IgD-negative memory B cell (primary cell): ENCODE data around the gene OSBPL2. TPM values are rescaled to one million over a fixed set of nuclear protein-coding genes. Genes with fewer than 3 reads are reported as not detected.
A peak's percentile ranks its signal among the peaks of the same experiment; 100 is the strongest.

ENCODE experiments used
- H3K27ac Mint-ChIP-seq, 3 donors: one replicate each; pipeline ENCODE4 v1.8.0; 2020 to 2022; ENCODE audit warnings: mild to moderate bottlenecking in 3 of 3, mixed read lengths in 3 of 3, moderate library complexity in 1 of 3
- H3K27me3 Mint-ChIP-seq: one replicate; pipeline ENCODE4 v1.8.0; 2021; ENCODE audit warnings: mixed read lengths
- H3K36me3 Mint-ChIP-seq: one replicate; pipeline ENCODE4 v1.8.0; 2020; ENCODE audit warnings: mild to moderate bottlenecking, mixed read lengths
- H3K4me1 Mint-ChIP-seq, 3 donors: one replicate each; pipeline ENCODE4 v1.8.0; 2020 to 2022; ENCODE audit warnings: mixed read lengths in 3 of 3, mild to moderate bottlenecking in 1 of 3
- H3K4me3 Mint-ChIP-seq, 4 donors: one replicate each; pipeline ENCODE4 v1.8.0; 2020 to 2022; ENCODE audit warnings: mild to moderate bottlenecking in 4 of 4, mixed read lengths in 4 of 4, moderate library complexity in 3 of 4
- H3K9me3 Mint-ChIP-seq, 3 donors: one replicate each; pipeline ENCODE4 v1.8.0; 2020 to 2021; ENCODE audit warnings: mixed read lengths in 3 of 3, mild to moderate bottlenecking in 1 of 3
- polyA plus RNA-seq: library from polyadenylated mRNA; unstranded; fragments of 300-500 nt; fragmentation: Illumina TruSeq; gene quantifications from one replicate; pipeline ENCODE4 v1.2.3, GENCODE V29; 2021

OSBPL2 gene
- polyA plus RNA-seq, 1 donor from 2014 or later: 25.6 TPM

DNA sequence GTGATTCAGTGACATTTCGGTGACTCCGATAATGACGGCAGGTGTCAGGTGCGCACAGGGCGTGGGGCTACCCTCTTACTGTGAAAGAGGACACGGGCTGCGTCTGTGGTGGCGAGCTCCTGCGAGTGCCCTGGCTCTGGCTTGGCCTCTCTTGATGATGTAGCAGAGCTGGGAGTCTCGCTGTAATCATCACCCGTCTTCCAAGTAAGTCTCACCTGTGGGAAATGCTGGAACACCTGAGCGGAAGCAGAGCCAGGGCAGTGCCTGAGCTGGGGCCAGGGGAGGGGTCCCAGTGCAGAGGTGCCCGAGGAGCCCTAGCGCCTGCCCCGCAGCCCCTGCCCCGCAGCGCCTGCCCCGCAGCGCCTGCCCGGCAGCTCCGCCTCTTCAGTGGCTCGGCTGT, 4.8 kb downstream of the OSBPL2 start:
- H3K27me3 Mint-ChIP-seq: no peaks in the 10 kb centered on the region
- peak overlapping the region in 1 of 4 donors; percentile 48 for H3K4me3 Mint-ChIP-seq
- no peaks in the 10 kb centered on the region for H3K9me3 Mint-ChIP-seq
- no peaks in the 10 kb centered on the region for H3K36me3 Mint-ChIP-seq
- H3K27ac Mint-ChIP-seq: no peak overlapping the region
- H3K4me1 Mint-ChIP-seq: peaks cover 5 to 27% (median 9%) of the 10 kb centered on the region in 3 donors

DNA sequence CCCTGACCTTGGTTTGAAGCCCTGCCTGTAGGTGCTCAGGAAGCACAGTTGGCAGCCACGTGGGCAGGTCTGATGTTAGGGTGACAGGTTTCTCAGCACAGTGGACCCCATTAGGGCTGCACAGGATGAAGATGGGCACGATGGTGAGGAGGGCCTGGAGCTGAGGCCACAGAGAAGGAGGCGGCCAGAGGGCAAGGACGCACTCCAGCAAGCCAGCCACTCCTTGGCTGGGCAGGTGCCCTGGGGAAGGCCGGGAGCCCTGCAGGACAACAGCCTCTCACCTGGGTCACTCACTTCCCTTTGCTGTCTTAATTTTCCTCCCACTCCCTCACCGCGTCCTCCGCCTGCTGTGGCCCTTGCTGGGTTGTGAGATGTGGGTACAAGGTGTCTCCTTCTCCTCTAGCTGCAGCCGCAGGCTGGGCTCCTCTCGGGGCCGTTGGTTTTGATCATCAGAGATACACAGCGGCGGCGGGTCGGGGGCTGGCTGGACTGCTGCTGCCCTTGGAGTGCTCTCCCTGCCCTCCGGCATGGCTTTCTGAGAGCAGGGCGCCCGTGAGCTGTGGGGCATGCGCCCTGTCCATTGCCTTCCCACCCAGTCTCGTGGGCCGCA, 5.7 kb downstream of the OSBPL2 start:
- Mint-ChIP-seq H3K27me3 (no peaks in the 10 kb centered on the region), H3K4me3 (no peak overlapping the region), H3K9me3 (no peaks in the 10 kb centered on the region), H3K36me3 (no peaks in the 10 kb centered on the region), H3K27ac (no peak overlapping the region), H3K4me1 (peaks cover 6 to 28% (median 9%) of the 10 kb centered on the region in 3 donors)

DNA sequence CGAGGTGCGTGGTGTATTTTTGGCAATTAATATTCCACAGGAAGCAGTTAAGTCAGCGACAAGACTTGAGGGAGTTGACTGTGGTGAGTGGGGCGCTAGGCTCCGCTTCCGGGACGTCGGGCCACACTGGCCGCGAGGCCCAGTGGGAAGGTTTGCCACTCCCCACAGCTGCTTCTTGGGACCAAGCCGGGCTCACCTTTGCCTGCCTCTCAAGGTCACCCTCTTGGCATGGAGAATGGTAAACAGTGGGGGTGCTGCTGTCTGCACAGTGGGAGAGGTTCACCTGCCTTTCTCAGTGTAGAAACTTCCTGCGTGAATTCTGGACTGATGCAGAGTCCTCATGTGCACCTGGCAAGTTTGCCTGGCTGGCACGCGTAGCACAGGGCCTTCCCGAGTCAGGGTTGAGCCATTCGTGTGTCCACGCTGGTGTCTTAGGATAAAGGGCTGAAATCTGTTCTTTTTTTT, 6.4 kb downstream of the OSBPL2 start:
- no peaks in the 10 kb centered on the region for H3K27me3 Mint-ChIP-seq
- no peaks in the 10 kb centered on the region for H3K36me3 Mint-ChIP-seq
- H3K27ac Mint-ChIP-seq: no peak overlapping the region
- H3K4me1 Mint-ChIP-seq: peaks cover 9 to 31% (median 10%) of the 10 kb centered on the region in 3 donors
- no peaks in the 10 kb centered on the region for H3K9me3 Mint-ChIP-seq
- H3K4me3 Mint-ChIP-seq: no peak overlapping the region

DNA sequence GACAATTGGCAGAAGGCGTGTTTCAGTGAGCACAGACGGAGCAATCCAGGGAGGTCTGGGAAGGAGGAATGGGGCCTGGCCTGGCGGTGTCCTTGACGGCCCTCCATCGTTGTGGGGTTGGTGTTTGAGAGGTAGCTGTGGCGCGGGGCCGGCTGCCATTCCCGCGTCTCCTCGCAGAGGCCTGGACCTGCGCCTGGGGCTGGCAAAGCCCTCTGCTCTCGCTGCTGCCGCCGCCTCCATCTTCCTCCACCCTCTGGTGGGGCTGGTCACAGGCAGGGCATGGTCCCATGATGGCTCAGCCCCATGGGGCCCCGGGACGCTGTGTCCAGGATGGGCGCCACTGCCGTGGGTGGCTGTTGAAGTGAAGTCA, 7.6 kb downstream of the OSBPL2 start:
- Mint-ChIP-seq H3K27me3 (no peaks in the 10 kb centered on the region), H3K27ac (no peak overlapping the region), H3K9me3 (no peaks in the 10 kb centered on the region), H3K4me1 (peaks cover 9 to 26% (median 10%) of the 10 kb centered on the region in 3 donors), H3K36me3 (no peaks in the 10 kb centered on the region), H3K4me3 (no peak overlapping the region)

DNA sequence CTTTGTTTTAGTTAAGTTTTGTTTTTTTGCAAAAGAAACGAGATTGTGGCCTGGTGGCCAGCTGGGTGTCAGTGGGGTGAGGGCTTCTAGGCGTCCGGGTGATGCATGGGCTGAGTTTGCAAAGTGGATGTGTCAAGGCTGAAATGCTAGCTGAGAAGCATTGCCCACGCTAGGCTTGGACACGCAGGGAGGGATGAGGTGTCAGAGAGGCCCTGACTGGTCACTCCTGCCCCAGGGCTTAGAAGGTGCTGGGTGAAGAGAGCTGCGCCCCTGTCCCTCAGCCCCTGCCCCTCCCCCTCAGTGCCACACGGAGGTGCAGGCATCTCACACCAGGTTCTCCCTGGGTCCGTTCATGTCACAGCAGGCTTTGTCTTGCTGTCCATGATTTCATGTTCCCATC, 8.1 kb downstream of the OSBPL2 start:
- H3K36me3 Mint-ChIP-seq: no peaks in the 10 kb centered on the region
- no peak overlapping the region for H3K4me3 Mint-ChIP-seq
- peaks cover 9 to 22% (median 9%) of the 10 kb centered on the region in 3 donors for H3K4me1 Mint-ChIP-seq
- no peak overlapping the region for H3K27ac Mint-ChIP-seq
- H3K9me3 Mint-ChIP-seq: no peaks in the 10 kb centered on the region
- H3K27me3 Mint-ChIP-seq: no peaks in the 10 kb centered on the region

DNA sequence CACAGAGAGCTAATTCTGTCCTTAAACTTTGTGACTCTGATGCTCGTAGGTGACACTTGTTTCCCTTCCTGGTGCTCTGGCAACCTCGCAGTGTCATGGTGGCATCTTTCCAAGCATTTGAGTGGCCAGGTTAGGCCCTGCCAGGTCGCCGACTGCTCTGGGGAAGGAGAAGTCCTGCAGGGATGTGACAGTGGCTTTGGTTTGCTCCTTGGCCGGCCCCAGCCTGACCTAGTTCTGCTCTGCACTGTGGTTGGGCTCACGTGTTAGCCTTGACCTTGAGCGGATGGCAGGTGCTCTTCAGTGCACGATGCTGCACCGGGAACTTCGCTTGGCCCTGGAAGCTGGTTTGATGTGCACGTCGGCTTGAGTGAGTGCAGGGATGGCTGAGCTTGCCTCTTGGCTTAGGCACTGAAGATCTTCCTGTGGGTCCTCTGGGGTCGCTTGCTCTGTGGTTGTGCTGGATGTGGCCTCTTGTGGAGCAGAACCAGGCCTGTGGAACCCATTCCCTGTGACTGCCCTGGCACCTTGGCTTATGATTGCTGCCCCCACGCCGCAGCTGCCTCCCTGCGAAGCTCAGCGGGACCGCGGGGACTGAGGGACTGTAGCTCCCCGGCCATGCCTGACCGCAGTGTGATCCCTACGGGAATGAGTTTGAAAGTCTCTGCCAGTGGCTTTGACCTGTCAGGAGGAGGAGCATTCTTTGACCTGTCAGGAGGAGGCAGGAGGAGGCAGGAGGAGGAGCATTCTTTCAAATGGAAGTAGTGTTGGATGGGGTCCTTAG, 8.7 kb downstream of the OSBPL2 start:
- no peaks in the 10 kb centered on the region for H3K27me3 Mint-ChIP-seq
- no peak overlapping the region for H3K27ac Mint-ChIP-seq
- H3K36me3 Mint-ChIP-seq: no peaks in the 10 kb centered on the region
- peaks cover 9 to 17% (median 9%) of the 10 kb centered on the region in 3 donors for H3K4me1 Mint-ChIP-seq
- no peaks in the 10 kb centered on the region for H3K9me3 Mint-ChIP-seq
- H3K4me3 Mint-ChIP-seq: no peak overlapping the region

DNA sequence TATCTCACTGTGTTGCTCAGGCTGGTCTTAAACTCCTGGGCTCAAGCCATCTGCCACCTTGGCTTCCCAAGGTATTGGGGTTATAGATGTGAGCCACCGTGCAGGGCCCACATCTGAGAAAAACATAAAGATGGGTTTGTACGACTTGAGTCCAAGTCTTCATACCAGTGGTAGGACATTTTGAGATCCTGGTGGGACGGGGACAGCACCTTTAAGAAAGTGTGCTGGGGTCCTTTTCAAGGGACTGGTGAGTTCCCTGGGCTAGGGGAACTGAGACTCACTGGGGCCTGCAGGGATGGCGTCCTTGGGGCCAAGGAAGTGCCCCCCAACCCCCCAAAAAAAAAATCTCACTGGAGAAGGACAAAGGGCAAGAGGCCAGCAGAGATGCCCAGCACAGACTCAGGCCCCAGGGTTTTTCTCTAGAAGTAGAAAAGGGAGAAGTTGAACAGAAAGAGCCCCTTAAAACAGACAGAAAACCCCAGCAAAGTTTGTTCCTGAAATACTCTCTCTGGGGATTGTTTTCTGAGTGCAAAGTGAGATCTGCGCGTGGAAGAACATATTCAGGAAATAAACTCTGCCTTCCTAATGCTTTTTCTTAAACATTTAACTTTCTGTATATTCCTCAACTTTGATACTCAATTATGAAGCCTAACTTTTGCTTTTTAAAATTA, 10.7 kb downstream of the OSBPL2 start:
- no peaks in the 10 kb centered on the region for H3K27me3 Mint-ChIP-seq
- H3K36me3 Mint-ChIP-seq: peaks cover 2% of the 10 kb centered on the region
- H3K4me1 Mint-ChIP-seq: peaks cover 9 to 18% (median 10%) of the 10 kb centered on the region in 3 donors
- H3K9me3 Mint-ChIP-seq: no peaks in the 10 kb centered on the region
- peak overlapping the region in 1 of 3 donors; percentile 73 for H3K27ac Mint-ChIP-seq
- H3K4me3 Mint-ChIP-seq: peak overlapping the region in 1 of 4 donors; percentile 39

DNA sequence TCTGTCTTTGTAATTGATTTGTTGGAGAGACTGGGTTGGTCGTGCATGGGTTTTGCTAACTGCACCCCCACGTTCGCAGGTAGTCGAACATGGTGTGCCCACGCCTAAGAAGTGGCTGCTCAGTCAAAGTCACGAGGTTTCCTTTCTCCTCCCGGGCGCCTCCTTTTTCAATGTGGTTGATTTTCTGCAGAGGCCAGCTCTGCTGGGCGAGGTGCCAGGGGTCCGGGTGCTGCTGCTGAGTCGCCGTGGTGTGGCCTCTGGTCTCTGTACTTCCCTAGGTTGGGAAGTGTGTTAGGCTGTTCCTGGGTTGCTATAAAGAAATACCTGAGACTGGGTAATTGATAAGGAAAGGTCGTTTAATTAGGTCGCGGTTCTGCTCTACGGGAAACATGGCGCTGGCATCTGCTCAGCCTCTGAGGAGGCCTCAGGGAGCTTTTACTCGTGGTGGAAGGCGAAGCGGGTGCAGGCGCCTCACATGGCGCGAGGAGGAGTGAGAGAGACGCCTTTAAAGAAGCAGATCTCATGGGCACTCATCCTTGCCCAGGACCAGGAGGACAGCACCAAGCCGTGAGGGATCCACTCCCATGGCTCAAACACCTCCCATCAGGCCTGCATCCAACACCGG, 14.1 kb downstream of the OSBPL2 start:
- Mint-ChIP-seq H3K4me3 (no peak overlapping the region), H3K27ac (peak overlapping the region in 1 of 3 donors; percentile 87), H3K4me1 (peaks cover 9 to 18% (median 10%) of the 10 kb centered on the region in 3 donors), H3K36me3 (peaks cover 2% of the 10 kb centered on the region), H3K9me3 (no peaks in the 10 kb centered on the region), H3K27me3 (no peaks in the 10 kb centered on the region)

DNA sequence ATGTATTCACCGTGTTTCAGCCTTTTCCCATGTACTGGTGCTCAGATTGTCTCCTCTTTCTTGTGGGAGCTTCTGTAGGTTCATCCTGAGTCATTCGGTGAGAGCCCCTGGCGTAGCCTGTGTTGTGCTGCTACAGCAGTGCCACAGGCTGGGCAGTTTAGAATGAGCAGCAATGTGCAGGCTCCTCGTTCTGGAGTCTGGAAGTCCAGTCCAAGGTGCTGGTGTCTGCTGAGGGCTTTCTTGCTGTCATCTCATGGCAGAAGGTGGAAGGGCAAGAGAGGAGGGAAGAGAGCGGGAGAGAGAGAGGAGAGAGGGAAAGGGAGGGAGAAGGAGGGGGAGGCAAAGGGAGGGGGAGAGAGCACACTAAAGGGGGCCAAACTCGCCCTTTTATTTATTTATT, 15.1 kb downstream of the OSBPL2 start:
- H3K36me3 Mint-ChIP-seq: peaks cover 2% of the 10 kb centered on the region
- H3K9me3 Mint-ChIP-seq: no peaks in the 10 kb centered on the region
- no peaks in the 10 kb centered on the region for H3K27me3 Mint-ChIP-seq
- H3K4me1 Mint-ChIP-seq: peaks cover 9 to 18% (median 10%) of the 10 kb centered on the region in 3 donors
- H3K4me3 Mint-ChIP-seq: no peak overlapping the region
- no peak overlapping the region for H3K27ac Mint-ChIP-seq

DNA sequence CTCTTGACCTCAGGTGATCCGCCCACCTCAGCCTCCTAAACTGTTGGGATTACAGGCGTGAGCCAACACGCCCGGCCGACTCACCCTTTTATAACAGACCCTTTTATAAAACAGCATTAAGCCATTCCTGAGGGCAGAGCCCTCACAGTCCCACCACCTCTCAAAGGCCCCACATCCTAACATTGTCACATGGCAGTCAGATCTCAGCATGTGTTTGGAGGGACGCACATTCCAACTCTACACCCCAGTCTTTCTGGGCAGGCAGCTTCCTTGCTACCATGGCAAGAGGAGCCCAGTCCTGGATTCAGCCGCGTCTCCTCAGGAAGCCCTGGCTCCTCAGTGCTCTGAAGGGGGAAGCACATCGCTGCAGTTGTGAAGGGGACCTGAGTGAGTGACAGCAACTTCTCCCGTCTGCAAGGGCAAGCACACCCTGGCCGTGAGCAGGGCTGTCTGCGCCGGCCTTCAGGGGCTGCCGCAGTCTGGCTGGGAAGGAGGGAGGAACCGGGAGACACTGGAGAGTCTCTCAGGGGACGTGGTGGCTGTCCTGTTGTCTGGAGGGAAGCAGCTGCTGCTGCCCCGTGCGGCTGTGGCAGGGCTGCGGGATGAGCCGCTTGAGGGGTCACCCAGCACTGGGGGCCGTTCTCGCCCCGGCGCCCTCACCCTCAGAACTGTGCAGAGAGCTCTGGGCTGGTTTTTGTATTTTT, 15.9 kb downstream of the OSBPL2 start:
- Mint-ChIP-seq H3K27me3 (no peaks in the 10 kb centered on the region), H3K27ac (peak overlapping the region in 2 of 3 donors; percentile 63 to 78), H3K9me3 (no peaks in the 10 kb centered on the region), H3K36me3 (peaks cover 2% of the 10 kb centered on the region), H3K4me1 (peaks cover 6 to 15% (median 8%) of the 10 kb centered on the region in 3 donors), H3K4me3 (no peak overlapping the region)

DNA sequence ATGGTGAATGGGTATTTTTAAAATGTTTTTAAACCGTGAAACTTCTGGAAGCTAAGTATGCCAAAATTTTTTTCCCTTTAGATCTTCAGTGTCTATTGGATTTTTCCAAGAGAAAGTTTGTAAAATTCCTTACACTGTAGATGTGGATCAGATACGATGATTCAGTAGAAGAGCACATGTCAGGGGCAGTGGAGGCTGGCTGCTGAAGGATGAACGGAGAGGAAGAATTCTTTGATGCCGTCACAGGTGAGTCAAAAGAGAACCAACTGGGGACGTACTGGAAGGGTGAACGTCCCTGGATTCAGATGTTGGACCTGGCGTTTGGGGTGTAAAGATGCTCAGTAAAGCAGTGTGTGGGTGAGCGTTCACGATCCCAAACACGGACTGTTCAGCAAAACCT, 17.7 kb downstream of the OSBPL2 start:
- Mint-ChIP-seq H3K27ac (no peak overlapping the region), H3K36me3 (peaks cover 7% of the 10 kb centered on the region), H3K4me1 (peaks cover 0 to 9% (median 1%) of the 10 kb centered on the region in 3 donors), H3K9me3 (no peaks in the 10 kb centered on the region), H3K27me3 (no peaks in the 10 kb centered on the region), H3K4me3 (no peak overlapping the region)

DNA sequence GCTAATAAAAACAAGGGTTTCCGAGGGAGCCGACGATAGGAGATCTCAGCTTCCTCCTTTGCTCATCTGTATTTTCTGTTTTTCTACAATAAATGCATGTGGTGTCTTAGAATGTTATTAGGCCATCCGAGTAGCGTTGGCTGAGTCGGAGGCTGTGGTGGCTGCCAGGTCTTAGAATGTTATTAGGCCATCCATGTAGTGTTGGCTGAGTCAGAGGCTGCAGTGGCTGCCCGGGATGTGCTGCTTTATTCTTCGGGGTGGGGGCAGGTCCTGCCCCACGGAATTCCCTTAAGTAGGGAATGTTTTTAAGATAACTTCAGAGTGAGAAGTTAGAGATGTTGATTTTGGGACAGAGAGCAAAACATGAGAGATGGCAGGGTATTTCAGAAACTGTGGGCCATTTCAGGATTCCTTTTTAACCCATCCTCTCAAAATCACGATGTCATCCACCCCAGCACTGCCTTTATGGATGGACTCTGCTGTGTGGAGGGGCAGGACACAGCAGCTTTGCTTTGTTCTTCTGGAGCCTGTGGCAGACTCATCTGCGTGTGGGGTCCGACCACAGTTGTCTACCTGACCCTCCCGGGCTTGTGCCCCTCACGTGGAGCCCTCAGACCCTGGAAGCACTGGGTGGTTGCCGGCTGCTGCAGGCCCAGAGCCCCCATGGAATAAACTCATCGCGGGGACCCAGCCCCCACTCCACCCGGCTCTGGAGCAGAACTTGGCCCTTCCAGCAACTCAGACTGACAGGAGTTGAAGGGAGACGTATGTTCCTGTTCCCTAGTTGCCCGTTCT, 20.4 kb downstream of the OSBPL2 start:
- H3K27me3 Mint-ChIP-seq: no peaks in the 10 kb centered on the region
- H3K9me3 Mint-ChIP-seq: no peaks in the 10 kb centered on the region
- H3K36me3 Mint-ChIP-seq: peaks cover 5% of the 10 kb centered on the region
- H3K27ac Mint-ChIP-seq: no peak overlapping the region
- H3K4me1 Mint-ChIP-seq: peaks cover 0 to 6% (median 0%) of the 10 kb centered on the region in 3 donors
- peak overlapping the region in 1 of 4 donors; percentile 45 for H3K4me3 Mint-ChIP-seq

DNA sequence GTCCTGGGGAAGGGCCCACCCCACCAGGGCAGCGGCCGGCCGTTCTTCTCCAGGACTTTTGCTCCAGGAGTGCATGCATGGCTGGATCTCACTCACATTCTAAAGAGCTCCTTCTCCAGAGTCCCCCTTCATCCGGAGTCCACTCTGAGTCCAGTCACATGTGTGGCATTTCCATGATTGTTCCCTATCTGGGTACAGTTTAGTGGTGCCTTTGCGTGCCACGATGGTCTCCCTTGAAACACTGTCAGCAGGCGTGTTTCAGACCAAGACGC, 20.9 kb downstream of the OSBPL2 start:
- Mint-ChIP-seq H3K36me3 (peaks cover 5% of the 10 kb centered on the region), H3K27ac (no peak overlapping the region), H3K4me1 (peaks cover 0 to 3% (median 0%) of the 10 kb centered on the region in 3 donors), H3K9me3 (no peaks in the 10 kb centered on the region), H3K27me3 (no peaks in the 10 kb centered on the region), H3K4me3 (no peak overlapping the region)

DNA sequence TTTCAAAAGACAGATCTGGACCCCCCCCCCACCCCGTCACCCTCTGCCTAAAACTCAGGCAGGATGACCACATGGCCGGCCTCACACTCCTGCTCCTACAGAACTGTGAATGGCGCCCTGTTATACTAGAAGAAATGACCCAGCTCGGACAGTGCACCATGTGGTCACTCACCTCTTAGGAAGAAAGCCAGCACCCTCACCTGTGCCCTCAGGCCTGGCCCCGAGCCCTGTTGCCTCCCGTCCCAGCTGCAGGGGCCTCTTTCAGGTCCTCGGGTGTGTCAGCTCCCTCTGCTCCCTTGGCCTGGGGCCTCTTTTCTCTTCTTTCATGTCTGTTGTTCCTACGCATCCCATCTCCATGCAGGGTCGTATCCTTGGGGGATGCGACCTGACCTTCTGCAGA, 23.7 kb downstream of the OSBPL2 start:
- Mint-ChIP-seq H3K27ac (no peak overlapping the region), H3K4me1 (no peaks in the 10 kb centered on the region)

More for the DNA sequence above, 23.7 kb downstream of the OSBPL2 start:
- no peaks in the 10 kb centered on the region for H3K9me3 Mint-ChIP-seq
- peaks cover 13% of the 10 kb centered on the region for H3K36me3 Mint-ChIP-seq
- no peaks in the 10 kb centered on the region for H3K27me3 Mint-ChIP-seq
- no peak overlapping the region for H3K4me3 Mint-ChIP-seq
